GM21360 (cell line): ENCODE results near the gene AMN1.
"Not testable (repeated sequence)": the region's sequence is repeated elsewhere in the genome, so short reads cannot be mapped to it uniquely, and the experiment has no call there.

ENCODE experiments used
- ATAC-seq: cut with Tn5 transposase; IDR thresholded peaks from one replicate; pipeline ENCODE4 v1.9.1; 2021; ENCODE audit warnings: mild to moderate bottlenecking, moderate library complexity; ENCODE audit not compliant: unreplicated experiment

AMN1 gene

GRCh38 chr12:31728917-31729640 is at the start of gene AMN1:
AMN1 (minus strand) TSS chr12:31729021; CDS start chr12:31729008, 13 bp downstream.
- peak; percentile 94 for ATAC-seq

GRCh38 chr12:31773867-31774266 is 45.0 kb upstream of the AMN1 start:
- ATAC-seq = peak; percentile 53

- ATAC-seq = peak; percentile 43
Observed at GRCh38 chr12:31773223-31773750, 44.5 kb upstream of the AMN1 start.

- ATAC-seq = no peak
Observed at GRCh38 chr12:31772685-31773222, 43.9 kb upstream of the AMN1 start.

GRCh38 chr12:31772186-31772585 is 43.4 kb upstream of the AMN1 start:
- no peak for ATAC-seq

GRCh38 chr12:31768046-31768445 is 39.2 kb upstream of the AMN1 start:
- no peak for ATAC-seq

GRCh38 chr12:31765931-31766330 is 37.1 kb upstream of the AMN1 start:
- no peak for ATAC-seq

GRCh38 chr12:31759632-31760459 is 31.0 kb upstream of the AMN1 start:
- ATAC-seq = no peak

GRCh38 chr12:31758297-31758696 is 29.5 kb upstream of the AMN1 start:
- ATAC-seq = not testable (repeated sequence)

GRCh38 chr12:31756977-31757420 is 28.2 kb upstream of the AMN1 start:
- ATAC-seq = no peak

GRCh38 chr12:31752450-31752849 is 23.6 kb upstream of the AMN1 start:
- ATAC-seq = no peak

GRCh38 chr12:31751085-31751484 is 22.3 kb upstream of the AMN1 start:
- no peak for ATAC-seq

- no peak for ATAC-seq
Observed at GRCh38 chr12:31750747-31751039, 21.9 kb upstream of the AMN1 start.

- peak; percentile 83 for ATAC-seq
Observed at GRCh38 chr12:31749024-31749704, 20.3 kb upstream of the AMN1 start.

GRCh38 chr12:31745242-31745641 is 16.4 kb upstream of the AMN1 start:
- ATAC-seq = no peak

GRCh38 chr12:31744363-31744762 is 15.5 kb upstream of the AMN1 start:
- not testable (repeated sequence) for ATAC-seq

- ATAC-seq = no peak
Observed at GRCh38 chr12:31742891-31743290, 14.1 kb upstream of the AMN1 start.

GRCh38 chr12:31740628-31741027 is 11.8 kb upstream of the AMN1 start:
- no peak for ATAC-seq

- no peak for ATAC-seq
Observed at GRCh38 chr12:31737763-31738162, 8.9 kb upstream of the AMN1 start.

- no peak for ATAC-seq
Observed at GRCh38 chr12:31737345-31737744, 8.5 kb upstream of the AMN1 start.

GRCh38 chr12:31736472-31736871 is 7.7 kb upstream of the AMN1 start:
- peak; percentile 50 for ATAC-seq
